SK-N-SH treated with all-trans-retinoic acid at 6 μM for 48 hours (cell line): Measurements from ENCODE around the gene EPB41L1.

Source experiments
- ATAC-seq: fragments of 200-7000 bp; cut with Tn5 transposase; 3 replicates; pipeline ENCODE4 v1.9.1; 2020; ENCODE audit warnings: mild to moderate bottlenecking, moderate library complexity
- ARNTL ChIP-seq: fragments of 450-650 bp; formaldehyde crosslinking; IDR thresholded peaks from 2 replicates; pipeline ENCODE4 v1.5.0; 2020; ENCODE audit warnings: low read depth, mild to moderate bottlenecking, moderate library complexity, borderline replicate concordance
- BACH2 ChIP-seq: fragments of 250-450 bp; sonication (Bioruptor Pico); IDR thresholded peaks from 2 replicates; pipeline ENCODE4 v1.9.0; 2021; ENCODE audit warnings: mild to moderate bottlenecking, borderline replicate concordance
- GLIS3 ChIP-seq: fragments of 250-450 bp; sonication (Bioruptor Pico); IDR thresholded peaks from 2 replicates; pipeline ENCODE4 v1.5.0; 2020; ENCODE audit warnings: mild to moderate bottlenecking, moderate library complexity
- ISL1 ChIP-seq: fragments of 250-450 bp; sonication (Bioruptor Pico); IDR thresholded peaks from 2 replicates; pipeline ENCODE4 v2.1.2; 2022; ENCODE audit warnings: mild to moderate bottlenecking, moderate library complexity
- OSR1 ChIP-seq: fragments of 250-450 bp; sonication (Bioruptor Pico); IDR thresholded peaks from 2 replicates; pipeline ENCODE4 v1.8.0; 2022; ENCODE audit warnings: moderate library complexity, mild to moderate bottlenecking, inconsistent platforms
- PPARA ChIP-seq: fragments of 250-450 bp; sonication (Bioruptor Pico); IDR thresholded peaks from 2 replicates; pipeline ENCODE4 v1.5.0; 2020; ENCODE audit warnings: mild to moderate bottlenecking, borderline replicate concordance
- RARB ChIP-seq: fragments of 250-450 bp; sonication (Bioruptor Pico); IDR thresholded peaks from 2 replicates; pipeline ENCODE4 v1.8.0; 2021; ENCODE audit warnings: mild to moderate bottlenecking, moderate library complexity
- SNAI2 ChIP-seq: fragments of 250-450 bp; sonication (Bioruptor Pico); IDR thresholded peaks from 2 replicates; pipeline ENCODE4 v1.5.0; 2020; ENCODE audit warnings: mild to moderate bottlenecking, moderate library complexity
- TCF4 ChIP-seq: fragments of 250-450 bp; sonication (Bioruptor Pico); IDR thresholded peaks from 2 replicates; pipeline ENCODE4 v1.8.0; 2021; ENCODE audit warnings: mild to moderate bottlenecking, moderate library complexity, borderline replicate concordance
- TOX ChIP-seq: fragments of 250-450 bp; sonication (Bioruptor Pico); IDR thresholded peaks from 2 replicates; pipeline ENCODE4 v1.8.0; 2021; ENCODE audit warnings: mild to moderate bottlenecking, moderate library complexity, borderline replicate concordance
- ZC3H10 ChIP-seq: fragments of 250-450 bp; sonication (Bioruptor Pico); IDR thresholded peaks from 2 replicates; pipeline ENCODE4 v1.5.1; 2021; ENCODE audit warnings: mild to moderate bottlenecking, moderate library complexity
- ZFP3 ChIP-seq: fragments of 250-450 bp; sonication (Bioruptor Pico); IDR thresholded peaks from 2 replicates; pipeline ENCODE4 v1.5.0; 2020; ENCODE audit warnings: mild to moderate bottlenecking, moderate library complexity
- ZFP30 ChIP-seq: fragments of 450-650 bp; formaldehyde crosslinking; IDR thresholded peaks from 2 replicates; pipeline ENCODE4 v1.5.0; 2022; ENCODE audit warnings: mild to moderate bottlenecking, moderate library complexity
- ZNF565 ChIP-seq: fragments of 450-650 bp; formaldehyde crosslinking; conservative IDR thresholded peaks from 2 replicates; pipeline ENCODE4 v1.5.0; 2020; ENCODE audit warnings: low read depth, mild to moderate bottlenecking, moderate library complexity
- ZNF70 ChIP-seq: fragments of 450-650 bp; formaldehyde crosslinking; IDR thresholded peaks from 2 replicates; pipeline ENCODE4 v1.5.0; 2020; ENCODE audit warnings: mild to moderate bottlenecking, moderate library complexity
- ZNF8 ChIP-seq: fragments of 450-650 bp; formaldehyde crosslinking; IDR thresholded peaks from 2 replicates; pipeline ENCODE4 v1.5.0; 2020; ENCODE audit warnings: mild to moderate bottlenecking, moderate library complexity
- TF ChIP-seq, protein P1 (sequence below): fragments of 250-450 bp; sonication (Bioruptor Pico); IDR thresholded peaks from 2 replicates; pipeline ENCODE4 v1.5.0; 2020; ENCODE audit warnings: mild to moderate bottlenecking, moderate library complexity
- TF ChIP-seq, protein P2 (sequence below): fragments of 250-450 bp; sonication (Bioruptor Pico); IDR thresholded peaks from 2 replicates; pipeline ENCODE4 v1.5.1; 2020; ENCODE audit warnings: low read depth, mild to moderate bottlenecking, moderate library complexity
- TF ChIP-seq, protein P3 (sequence below): fragments of 250-450 bp; sonication (Bioruptor Pico); IDR thresholded peaks from 2 replicates; pipeline ENCODE4 v1.8.0; 2021; ENCODE audit warnings: low read depth, mild to moderate bottlenecking, moderate library complexity, borderline replicate concordance

The EPB41L1 gene

DNA sequence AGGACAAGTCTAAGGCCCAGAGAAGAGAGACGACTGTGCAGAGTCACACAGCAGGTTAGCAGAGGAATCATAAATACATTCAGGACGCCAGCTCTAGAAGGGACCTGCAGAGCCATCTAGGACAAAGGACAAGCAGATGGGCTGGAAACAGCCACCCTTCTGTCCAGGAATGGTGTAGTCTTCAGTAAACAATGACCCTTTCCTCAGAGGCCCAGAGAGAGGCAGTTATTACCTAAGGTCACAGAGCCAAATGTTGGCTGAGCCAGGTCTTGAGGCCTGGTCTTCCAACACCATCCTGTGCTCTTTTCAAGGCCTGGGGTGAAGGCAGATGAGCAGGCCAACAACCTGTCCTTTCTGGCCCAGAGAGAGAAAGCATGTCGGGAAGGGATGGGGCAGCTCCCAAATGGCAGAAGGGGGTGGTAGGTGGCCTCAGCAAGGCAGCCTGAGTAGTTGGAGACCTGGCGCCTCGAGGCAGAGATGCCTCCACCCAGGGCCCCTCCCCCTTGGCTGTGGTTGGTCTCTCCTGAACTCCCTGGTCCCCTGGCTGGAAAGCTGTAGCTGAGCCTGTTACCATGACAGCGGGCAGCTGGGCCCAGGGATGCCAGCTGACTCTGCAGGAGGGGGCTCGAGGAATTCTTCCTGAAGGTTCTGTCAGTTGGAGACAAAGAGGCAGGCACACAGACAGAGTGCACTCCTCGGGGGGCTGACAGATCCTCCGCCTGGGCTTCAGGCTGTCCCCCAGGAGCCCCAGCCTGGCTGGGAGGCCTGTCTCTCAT, 24.8 kb downstream of the EPB41L1 start:
- no peak for ATAC-seq
- no peak for TF ChIP-seq GLIS3
- TF ChIP-seq ZFP30 (CRISPR knock-in tag) = no peak
- no peak for TF ChIP-seq BACH2
- TF ChIP-seq RARB (CRISPR knock-in tag) = no peak
- no peak for TF ChIP-seq TCF4 (CRISPR knock-in tag)
- no peak for TF ChIP-seq ZFP3 (CRISPR knock-in tag)

DNA sequence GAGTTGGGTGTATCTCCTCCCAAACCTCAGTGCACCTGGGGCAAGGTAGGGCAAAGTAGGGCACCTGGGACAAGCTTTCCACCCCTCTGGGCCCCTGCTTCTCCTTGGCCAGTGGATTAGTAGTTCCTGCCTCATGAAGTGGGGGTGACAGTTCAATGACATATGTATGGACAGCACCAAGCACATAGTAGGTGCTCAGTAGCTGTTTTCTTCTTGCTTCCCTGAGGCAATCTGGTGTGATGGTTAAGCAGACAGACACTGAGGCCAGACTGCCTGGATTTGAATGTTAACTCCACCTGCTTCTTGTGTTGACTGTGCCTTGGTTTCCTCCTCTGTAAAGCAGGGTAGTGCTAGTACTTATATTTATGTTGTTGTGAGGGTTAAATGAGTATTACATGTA, 25.8 kb downstream of the EPB41L1 start:
- TF ChIP-seq ZNF8 (CRISPR knock-in tag) (no peak), ZFP3 (CRISPR knock-in tag) (no peak), GLIS3 (no peak), ZC3H10 (CRISPR knock-in tag) (no peak), ARNTL (CRISPR knock-in tag) (no peak), ISL1 (CRISPR knock-in tag) (no peak)
- ATAC-seq = no peak

DNA sequence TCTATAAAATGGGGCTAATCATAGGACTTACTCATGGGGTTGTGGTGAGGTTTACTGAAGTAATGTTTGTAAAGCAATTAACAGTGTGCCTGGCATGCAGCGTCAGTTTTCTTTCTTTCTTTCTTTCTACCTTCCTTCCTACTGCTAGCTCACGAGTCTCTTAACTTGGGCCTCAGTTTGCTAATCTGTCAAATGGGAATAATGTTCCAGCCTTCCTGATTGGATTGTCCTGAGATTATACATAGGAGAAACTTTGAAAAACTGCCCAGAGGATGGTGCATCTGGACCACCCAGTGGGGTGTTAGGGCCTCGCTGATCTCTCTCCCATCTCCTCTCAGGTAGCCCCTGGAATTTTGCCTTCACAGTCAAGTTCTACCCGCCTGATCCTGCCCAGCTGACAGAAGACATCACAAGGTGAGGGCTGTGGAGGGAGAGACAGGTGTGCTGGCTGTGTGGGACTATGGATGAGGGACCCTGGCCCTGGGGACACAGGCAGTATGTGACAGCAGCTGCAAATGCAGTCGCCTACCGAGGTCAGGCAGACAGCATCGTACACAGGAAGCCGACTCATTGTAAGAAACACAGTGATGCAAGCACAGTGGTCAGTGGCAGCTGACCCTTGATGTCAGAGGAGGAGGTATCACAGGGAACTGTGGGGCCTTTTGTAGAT, 27.5 kb downstream of the EPB41L1 start:
- ATAC-seq = no peak
- TF ChIP-seq TCF4 (CRISPR knock-in tag) = no peak
- TF ChIP-seq, protein P1, sequence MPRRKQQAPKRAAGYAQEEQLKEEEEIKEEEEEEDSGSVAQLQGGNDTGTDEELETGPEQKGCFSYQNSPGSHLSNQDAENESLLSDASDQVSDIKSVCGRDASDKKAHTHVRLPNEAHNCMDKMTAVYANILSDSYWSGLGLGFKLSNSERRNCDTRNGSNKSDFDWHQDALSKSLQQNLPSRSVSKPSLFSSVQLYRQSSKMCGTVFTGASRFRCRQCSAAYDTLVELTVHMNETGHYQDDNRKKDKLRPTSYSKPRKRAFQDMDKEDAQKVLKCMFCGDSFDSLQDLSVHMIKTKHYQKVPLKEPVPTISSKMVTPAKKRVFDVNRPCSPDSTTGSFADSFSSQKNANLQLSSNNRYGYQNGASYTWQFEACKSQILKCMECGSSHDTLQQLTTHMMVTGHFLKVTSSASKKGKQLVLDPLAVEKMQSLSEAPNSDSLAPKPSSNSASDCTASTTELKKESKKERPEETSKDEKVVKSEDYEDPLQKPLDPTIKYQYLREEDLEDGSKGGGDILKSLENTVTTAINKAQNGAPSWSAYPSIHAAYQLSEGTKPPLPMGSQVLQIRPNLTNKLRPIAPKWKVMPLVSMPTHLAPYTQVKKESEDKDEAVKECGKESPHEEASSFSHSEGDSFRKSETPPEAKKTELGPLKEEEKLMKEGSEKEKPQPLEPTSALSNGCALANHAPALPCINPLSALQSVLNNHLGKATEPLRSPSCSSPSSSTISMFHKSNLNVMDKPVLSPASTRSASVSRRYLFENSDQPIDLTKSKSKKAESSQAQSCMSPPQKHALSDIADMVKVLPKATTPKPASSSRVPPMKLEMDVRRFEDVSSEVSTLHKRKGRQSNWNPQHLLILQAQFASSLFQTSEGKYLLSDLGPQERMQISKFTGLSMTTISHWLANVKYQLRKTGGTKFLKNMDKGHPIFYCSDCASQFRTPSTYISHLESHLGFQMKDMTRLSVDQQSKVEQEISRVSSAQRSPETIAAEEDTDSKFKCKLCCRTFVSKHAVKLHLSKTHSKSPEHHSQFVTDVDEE = no peak
- TF ChIP-seq ZFP30 (CRISPR knock-in tag) = no peak
- no peak for TF ChIP-seq GLIS3
- TF ChIP-seq ISL1 (CRISPR knock-in tag) = no peak
- no peak for TF ChIP-seq SNAI2 (CRISPR knock-in tag)
- no peak for TF ChIP-seq ZNF8 (CRISPR knock-in tag)
- no peak for TF ChIP-seq ZFP3 (CRISPR knock-in tag)
- TF ChIP-seq ZNF565 = no peak
- TF ChIP-seq, protein P2, sequence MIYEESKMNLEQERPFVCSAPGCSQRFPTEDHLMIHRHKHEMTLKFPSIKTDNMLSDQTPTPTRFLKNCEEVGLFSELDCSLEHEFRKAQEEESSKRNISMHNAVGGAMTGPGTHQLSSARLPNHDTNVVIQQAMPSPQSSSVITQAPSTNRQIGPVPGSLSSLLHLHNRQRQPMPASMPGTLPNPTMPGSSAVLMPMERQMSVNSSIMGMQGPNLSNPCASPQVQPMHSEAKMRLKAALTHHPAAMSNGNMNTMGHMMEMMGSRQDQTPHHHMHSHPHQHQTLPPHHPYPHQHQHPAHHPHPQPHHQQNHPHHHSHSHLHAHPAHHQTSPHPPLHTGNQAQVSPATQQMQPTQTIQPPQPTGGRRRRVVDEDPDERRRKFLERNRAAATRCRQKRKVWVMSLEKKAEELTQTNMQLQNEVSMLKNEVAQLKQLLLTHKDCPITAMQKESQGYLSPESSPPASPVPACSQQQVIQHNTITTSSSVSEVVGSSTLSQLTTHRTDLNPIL (CRISPR knock-in tag) = no peak
- no peak for TF ChIP-seq RARB (CRISPR knock-in tag)
- TF ChIP-seq TOX = no peak
- no peak for TF ChIP-seq ARNTL (CRISPR knock-in tag)
- TF ChIP-seq OSR1 = no peak
- TF ChIP-seq, all 23 proteins: peak for 0

DNA sequence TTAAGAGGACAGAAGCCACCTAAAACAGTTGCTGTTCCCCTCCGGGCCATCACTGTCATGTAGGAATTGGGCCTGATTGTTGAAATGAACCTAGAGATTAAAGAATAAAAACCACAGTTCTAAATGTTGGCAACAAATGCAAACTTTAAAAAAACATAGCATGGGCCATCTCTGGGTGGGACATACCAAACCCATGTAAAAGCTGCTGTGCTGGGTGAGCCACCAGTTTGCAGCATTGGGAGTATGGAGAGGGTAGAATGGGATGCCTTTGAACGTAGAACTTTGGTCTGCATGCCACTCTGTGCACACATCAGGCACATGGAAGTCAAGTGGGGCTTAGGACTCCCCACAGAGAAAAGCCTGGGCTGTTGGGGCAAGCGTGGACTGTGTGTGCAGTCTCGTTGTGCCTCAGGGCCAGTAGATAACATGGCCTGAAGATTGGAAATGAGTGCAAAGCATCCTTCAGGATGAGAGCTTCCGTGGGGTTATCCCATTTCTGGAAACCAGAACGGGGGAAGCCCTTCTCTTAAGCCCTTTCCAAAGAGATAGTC, 28.1 kb downstream of the EPB41L1 start:
- TF ChIP-seq TCF4 (CRISPR knock-in tag) (no peak), PPARA (CRISPR knock-in tag) (no peak)
- TF ChIP-seq, all 23 proteins: peak for 0
- no peak for ATAC-seq

DNA sequence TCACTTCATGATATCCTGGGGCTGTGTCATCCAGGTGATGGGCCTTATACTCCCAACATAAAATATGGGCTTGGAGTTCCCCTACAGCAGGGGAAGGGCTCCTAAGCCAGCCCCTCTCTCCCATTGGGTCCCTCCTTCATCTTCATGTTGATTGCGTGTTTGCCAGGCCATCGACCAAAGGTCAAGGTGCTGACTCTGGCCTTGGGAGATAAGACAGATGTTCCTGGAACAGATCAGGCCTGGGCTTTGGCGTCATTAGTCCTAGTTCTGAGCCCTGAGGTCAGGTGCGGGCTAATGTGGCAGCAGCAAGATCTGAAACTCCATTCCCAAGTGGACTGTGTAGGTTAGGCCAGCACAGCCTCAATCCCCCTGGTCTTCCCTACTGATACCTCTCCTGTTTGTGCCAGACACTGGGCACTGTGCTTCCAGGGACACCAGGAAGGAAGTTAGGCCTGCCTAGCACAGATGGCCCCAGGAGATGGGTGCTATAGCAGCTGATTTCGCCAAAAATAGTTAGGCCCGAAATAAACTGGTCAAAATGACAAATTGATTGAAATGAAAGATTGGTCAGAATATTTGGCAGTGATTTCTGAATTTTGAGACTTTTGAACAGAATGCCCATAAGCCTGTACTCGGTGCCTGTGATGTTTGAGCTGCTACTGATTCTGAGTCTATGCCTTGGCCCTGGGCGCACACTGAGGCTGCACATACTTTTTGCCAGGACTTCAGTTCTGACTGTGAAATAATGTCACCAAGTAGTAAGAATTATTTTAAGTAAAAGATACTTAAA, 28.8 kb downstream of the EPB41L1 start:
- no peak for ATAC-seq
- TF ChIP-seq SNAI2 (CRISPR knock-in tag) (no peak), ZNF8 (CRISPR knock-in tag) (no peak), ISL1 (CRISPR knock-in tag) (no peak), ZNF565 (no peak), ZC3H10 (CRISPR knock-in tag) (no peak), ZNF70 (CRISPR knock-in tag) (no peak), RARB (CRISPR knock-in tag) (no peak), ZFP30 (CRISPR knock-in tag) (no peak)
- TF ChIP-seq, protein P3, sequence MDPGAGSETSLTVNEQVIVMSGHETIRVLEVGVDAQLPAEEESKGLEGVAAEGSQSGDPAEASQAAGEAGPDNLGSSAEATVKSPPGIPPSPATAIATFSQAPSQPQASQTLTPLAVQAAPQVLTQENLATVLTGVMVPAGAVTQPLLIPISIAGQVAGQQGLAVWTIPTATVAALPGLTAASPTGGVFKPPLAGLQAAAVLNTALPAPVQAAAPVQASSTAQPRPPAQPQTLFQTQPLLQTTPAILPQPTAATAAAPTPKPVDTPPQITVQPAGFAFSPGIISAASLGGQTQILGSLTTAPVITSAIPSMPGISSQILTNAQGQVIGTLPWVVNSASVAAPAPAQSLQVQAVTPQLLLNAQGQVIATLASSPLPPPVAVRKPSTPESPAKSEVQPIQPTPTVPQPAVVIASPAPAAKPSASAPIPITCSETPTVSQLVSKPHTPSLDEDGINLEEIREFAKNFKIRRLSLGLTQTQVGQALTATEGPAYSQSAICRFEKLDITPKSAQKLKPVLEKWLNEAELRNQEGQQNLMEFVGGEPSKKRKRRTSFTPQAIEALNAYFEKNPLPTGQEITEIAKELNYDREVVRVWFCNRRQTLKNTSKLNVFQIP = no peak
- TF ChIP-seq, protein P2 (CRISPR knock-in tag) = no peak
- TF ChIP-seq, protein P1 = no peak
